ENCODE results near the gene POLR1A.

Gene POLR1A

GRCh38 chr2:86082756-86083155, 22.9 kb downstream of the POLR1A start:
- no peak for DNase-seq (ENCODE audit: low read depth)
- TF ChIP-seq MYC (IDR thresholded peaks at IDR 0.05; ENCODE audit: low read depth, low read length) (no peak), CTCF (IDR thresholded peaks at IDR 0.05; ENCODE audit: low read depth, low read length) (no peak), POLR2A (IDR thresholded peaks at IDR 0.05; ENCODE audit: extremely low read depth, insufficient read length) (no peak), MAX (IDR thresholded peaks at IDR 0.05; ENCODE audit: low read depth, low read length) (no peak)
- H3K4me3 ChIP-seq (ENCODE audit: low read depth, low read length), result no peak overlapping the region

- no peak overlapping the region for H3K4me3 ChIP-seq (ENCODE audit: low read depth, low read length)
- no peak for DNase-seq (ENCODE audit: low read depth)
- TF ChIP-seq CTCF (IDR thresholded peaks at IDR 0.05; ENCODE audit: low read depth, low read length) (no peak), MAX (IDR thresholded peaks at IDR 0.05; ENCODE audit: low read depth, low read length) (no peak), POLR2A (IDR thresholded peaks at IDR 0.05; ENCODE audit: extremely low read depth, insufficient read length) (no peak), MYC (IDR thresholded peaks at IDR 0.05; ENCODE audit: low read depth, low read length) (no peak)
Measured at GRCh38 chr2:86081724-86082123, 24.0 kb downstream of the POLR1A start.

GRCh38 chr2:86079981-86080911, 25.4 kb downstream of the POLR1A start:
- TF ChIP-seq MAX (IDR thresholded peaks at IDR 0.05; ENCODE audit: low read depth, low read length), result no peak; the same call in 1 of the 2 replicates
- TF ChIP-seq MYC (IDR thresholded peaks at IDR 0.05; ENCODE audit: low read depth, low read length), result no peak
- no peak for TF ChIP-seq POLR2A (IDR thresholded peaks at IDR 0.05; ENCODE audit: extremely low read depth, insufficient read length)
- peak; percentile 95 for TF ChIP-seq CTCF (IDR thresholded peaks at IDR 0.05; ENCODE audit: low read depth, low read length)
- H3K4me3 ChIP-seq (ENCODE audit: low read depth, low read length), result no peak overlapping the region
- DNase-seq (ENCODE audit: low read depth), result peak; percentile 83

GRCh38 chr2:86078774-86079545, 26.7 kb downstream of the POLR1A start:
- peak; percentile 36 for DNase-seq (ENCODE audit: low read depth)
- TF ChIP-seq MYC (IDR thresholded peaks at IDR 0.05; ENCODE audit: low read depth, low read length) (no peak), POLR2A (IDR thresholded peaks at IDR 0.05; ENCODE audit: extremely low read depth, insufficient read length) (no peak), MAX (IDR thresholded peaks at IDR 0.05; ENCODE audit: low read depth, low read length) (no peak), CTCF (IDR thresholded peaks at IDR 0.05; ENCODE audit: low read depth, low read length) (no peak)
- no peak overlapping the region for H3K4me3 ChIP-seq (ENCODE audit: low read depth, low read length)

GRCh38 chr2:86075886-86076285, 29.8 kb downstream of the POLR1A start:
- TF ChIP-seq MYC (IDR thresholded peaks at IDR 0.05; ENCODE audit: low read depth, low read length) (no peak), CTCF (IDR thresholded peaks at IDR 0.05; ENCODE audit: low read depth, low read length) (no peak), POLR2A (IDR thresholded peaks at IDR 0.05; ENCODE audit: extremely low read depth, insufficient read length) (no peak), MAX (IDR thresholded peaks at IDR 0.05; ENCODE audit: low read depth, low read length) (no peak)
- DNase-seq (ENCODE audit: low read depth), result no peak

More at GRCh38 chr2:86075886-86076285, 29.8 kb downstream of the POLR1A start:
- H3K4me3 ChIP-seq (ENCODE audit: low read depth, low read length), result no peak overlapping the region

All from NB4 (cell line).